CD4-positive, alpha-beta T cell treated with Interleukin-12 subunit alpha and Interleukin-12 subunit beta, for 1 hour (primary cell): ENCODE results near the gene PCDHA10.

ENCODE experiments used
- DNase-seq: peaks from one replicate; pipeline ENCODE4 v3.0.0-alpha.2; 2020

Gene PCDHA10

GRCh38 chr5:140883927-140884697 lies 28.4 kb downstream of the PCDHA10 start:
- DNase-seq = no peak

GRCh38 chr5:140916325-140916724 lies 60.6 kb downstream of the PCDHA10 start:
- no peak for DNase-seq
